ENCODE results near the gene EFHD1. TPM values are rescaled to one million over a fixed set of nuclear protein-coding genes. Genes with fewer than 3 reads are reported as not detected.

The EFHD1 gene, protein sequence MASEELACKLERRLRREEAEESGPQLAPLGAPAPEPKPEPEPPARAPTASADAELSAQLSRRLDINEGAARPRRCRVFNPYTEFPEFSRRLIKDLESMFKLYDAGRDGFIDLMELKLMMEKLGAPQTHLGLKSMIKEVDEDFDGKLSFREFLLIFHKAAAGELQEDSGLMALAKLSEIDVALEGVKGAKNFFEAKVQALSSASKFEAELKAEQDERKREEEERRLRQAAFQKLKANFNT
- 1.7 TPM for polyA plus RNA-seq
- long read RNA-seq, donor 1, partial matches to known transcripts = 0 of 2 reads
- long read RNA-seq, donor 1, other reads (novel, unspliced or antisense) = 0 of 2 reads
- long read RNA-seq, donor 2, partial matches to known transcripts = 0 of 2 reads
- long read RNA-seq, donor 2, other reads (novel, unspliced or antisense) = 0 of 2 reads
- long read RNA-seq, donor 3 = 0 reads
- long read RNA-seq, donor 4 = 0 reads
- long read RNA-seq, donor 5 = 0 reads
- long read RNA-seq, donor 6, partial matches to known transcripts = 0 of 3 reads
- long read RNA-seq, donor 6, other reads (novel, unspliced or antisense) = 0 of 3 reads
- long read RNA-seq, donor 7, partial matches to known transcripts = 0 of 2 reads
- long read RNA-seq, donor 7, other reads (novel, unspliced or antisense) = 0 of 2 reads
- long read RNA-seq, donor 8, partial matches to known transcripts = 0 of 1 reads
- long read RNA-seq, donor 8, other reads (novel, unspliced or antisense) = 0 of 1 reads
- long read RNA-seq, donor 9, partial matches to known transcripts = 0 of 1 reads
- long read RNA-seq, donor 9, other reads (novel, unspliced or antisense) = 0 of 1 reads
- long read RNA-seq, donor 10, partial matches to known transcripts = 0 of 2 reads
- long read RNA-seq, donor 10, other reads (novel, unspliced or antisense) = 0 of 2 reads
- long read RNA-seq, donor 11, partial matches to known transcripts = 0 of 3 reads
- long read RNA-seq, donor 11, other reads (novel, unspliced or antisense) = 0 of 3 reads

DNA sequence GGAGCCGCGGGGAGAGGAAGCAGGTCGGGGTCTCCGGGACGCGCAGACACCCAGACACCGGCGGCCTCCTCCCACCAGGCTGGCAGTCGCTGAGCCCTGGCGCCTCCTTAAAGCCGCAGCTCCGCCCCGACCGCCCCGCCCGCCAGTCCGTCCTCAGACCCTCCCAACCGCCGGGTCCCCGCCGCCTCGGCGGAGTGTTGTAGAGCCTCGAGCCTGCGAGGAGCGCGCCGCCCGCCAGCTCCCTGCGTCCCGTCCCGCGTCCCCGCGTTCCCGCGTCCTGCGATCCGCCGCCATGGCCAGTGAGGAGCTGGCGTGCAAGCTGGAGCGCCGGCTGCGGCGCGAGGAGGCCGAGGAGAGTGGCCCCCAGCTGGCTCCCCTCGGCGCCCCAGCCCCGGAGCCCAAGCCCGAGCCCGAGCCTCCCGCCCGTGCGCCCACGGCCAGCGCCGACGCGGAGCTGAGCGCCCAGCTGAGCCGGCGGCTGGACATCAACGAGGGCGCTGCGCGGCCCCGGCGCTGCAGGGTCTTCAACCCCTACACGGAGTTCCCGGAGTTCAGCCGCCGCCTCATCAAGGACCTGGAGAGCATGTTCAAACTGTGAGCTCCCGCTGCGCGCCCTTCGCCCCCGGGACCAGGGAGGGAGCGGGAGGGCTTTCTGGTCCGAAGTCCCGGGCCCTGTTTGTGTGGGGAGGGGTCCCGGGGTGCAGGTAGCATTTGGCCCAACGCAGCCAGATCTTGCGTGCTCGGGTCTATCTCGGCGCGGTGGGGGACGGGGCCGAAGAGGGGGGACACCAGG, at the start of gene EFHD1:
EFHD1 (plus strand) TSS at position 192 of the 793 bp plus-strand sequence; CDS start at position 293, 101 bp downstream.
- peak; percentile 48 to 69 for DNase-seq
- Histone ChIP-seq H3K4me3 (ENCODE audit: low read length) (peak within 1 kb of the TSS; percentile 43), H3K27ac (ENCODE audit: low read length) (no peak within 1 kb of the TSS), H3K9me3 (ENCODE audit: control insufficient read depth, low read depth, low read length) (peaks cover 7% of the 10 kb centered on the region), H3K36me3 (ENCODE audit: control insufficient read depth, insufficient read depth, low read length) (no peaks in the 10 kb centered on the region), H3K4me1 (ENCODE audit: control insufficient read depth, insufficient read depth, low read length) (peaks cover 12% of the 10 kb centered on the region), H3K27me3 (ENCODE audit: control insufficient read depth, insufficient read depth, low read length) (peaks cover 53% of the 10 kb centered on the region)
- WGBS (ENCODE audit: insufficient coverage, low lambda C conversion rate) = no CpG with 5 or more reads among the region's 90 CpGs

GRCh38 chr2:232584238-232584637, 49.2 kb upstream of the EFHD1 start:
- Histone ChIP-seq H3K27me3 (ENCODE audit: control insufficient read depth, insufficient read depth, low read length) (no peaks in the 10 kb centered on the region), H3K27ac (ENCODE audit: low read length) (no peak overlapping the region), H3K36me3 (ENCODE audit: control insufficient read depth, insufficient read depth, low read length) (peaks cover 14% of the 10 kb centered on the region), H3K4me3 (ENCODE audit: low read length) (no peak overlapping the region), H3K9me3 (ENCODE audit: control insufficient read depth, low read depth, low read length) (no peaks in the 10 kb centered on the region), H3K4me1 (ENCODE audit: control insufficient read depth, insufficient read depth, low read length) (peaks cover 22% of the 10 kb centered on the region)
- WGBS (ENCODE audit: insufficient coverage, low lambda C conversion rate) = no CpG with 5 or more reads among the region's 6 CpGs
- DNase-seq = no peak

- DNase-seq = no peak
Observed at GRCh38 chr2:232586943-232587505, 46.4 kb upstream of the EFHD1 start.

DNA sequence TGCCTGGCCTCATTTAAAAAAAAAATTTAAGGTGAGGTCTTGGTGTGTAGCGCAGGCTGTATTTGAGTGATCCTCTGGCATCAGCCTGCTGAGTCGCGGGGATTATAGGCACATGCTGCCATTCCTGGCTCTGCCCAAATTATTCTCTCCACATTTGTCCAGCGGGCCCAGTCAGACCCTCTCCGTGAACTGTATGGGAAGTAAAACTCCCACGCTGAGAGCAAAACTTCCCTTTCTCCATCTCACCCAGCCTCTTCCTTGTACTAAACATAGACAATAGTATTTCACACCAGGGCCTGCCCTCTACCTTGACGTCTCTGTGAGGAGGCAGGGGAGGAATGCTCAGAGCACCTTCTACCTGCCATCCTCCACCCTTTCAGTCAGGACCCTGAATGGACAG, 45.9 kb upstream of the EFHD1 start:
- Histone ChIP-seq H3K9me3 (ENCODE audit: control insufficient read depth, low read depth, low read length) (no peaks in the 10 kb centered on the region), H3K4me1 (ENCODE audit: control insufficient read depth, insufficient read depth, low read length) (peaks cover 16% of the 10 kb centered on the region), H3K27ac (ENCODE audit: low read length) (no peak overlapping the region), H3K27me3 (ENCODE audit: control insufficient read depth, insufficient read depth, low read length) (no peaks in the 10 kb centered on the region), H3K4me3 (ENCODE audit: low read length) (no peak overlapping the region), H3K36me3 (ENCODE audit: control insufficient read depth, insufficient read depth, low read length) (peaks cover 4% of the 10 kb centered on the region)
- DNase-seq = no peak
- no CpG with 5 or more reads among the region's 7 CpGs for WGBS (ENCODE audit: insufficient coverage, low lambda C conversion rate)

More at GRCh38 chr2:232586943-232587505, 46.4 kb upstream of the EFHD1 start:
- Histone ChIP-seq H3K27me3 (ENCODE audit: control insufficient read depth, insufficient read depth, low read length) (no peaks in the 10 kb centered on the region), H3K9me3 (ENCODE audit: control insufficient read depth, low read depth, low read length) (no peaks in the 10 kb centered on the region), H3K27ac (ENCODE audit: low read length) (no peak overlapping the region), H3K4me3 (ENCODE audit: low read length) (no peak overlapping the region), H3K4me1 (ENCODE audit: control insufficient read depth, insufficient read depth, low read length) (peaks cover 11% of the 10 kb centered on the region), H3K36me3 (ENCODE audit: control insufficient read depth, insufficient read depth, low read length) (peaks cover 9% of the 10 kb centered on the region)
- WGBS (ENCODE audit: insufficient coverage, low lambda C conversion rate) = no CpG with 5 or more reads among the region's 5 CpGs

- Histone ChIP-seq H3K9me3 (ENCODE audit: control insufficient read depth, low read depth, low read length) (no peaks in the 10 kb centered on the region), H3K27ac (ENCODE audit: low read length) (no peak overlapping the region), H3K4me1 (ENCODE audit: control insufficient read depth, insufficient read depth, low read length) (peaks cover 19% of the 10 kb centered on the region), H3K36me3 (ENCODE audit: control insufficient read depth, insufficient read depth, low read length) (peaks cover 3% of the 10 kb centered on the region), H3K4me3 (ENCODE audit: low read length) (no peak overlapping the region), H3K27me3 (ENCODE audit: control insufficient read depth, insufficient read depth, low read length) (no peaks in the 10 kb centered on the region)
- WGBS (ENCODE audit: insufficient coverage, low lambda C conversion rate) = 100% methylated on average over 2 of the region's 8 CpGs
- DNase-seq = no peak
Observed at GRCh38 chr2:232588031-232588430, 45.4 kb upstream of the EFHD1 start.

GRCh38 chr2:232588680-232589585, 44.5 kb upstream of the EFHD1 start:
- Histone ChIP-seq H3K27ac (ENCODE audit: low read length) (no peak overlapping the region), H3K4me1 (ENCODE audit: control insufficient read depth, insufficient read depth, low read length) (peaks cover 28% of the 10 kb centered on the region), H3K9me3 (ENCODE audit: control insufficient read depth, low read depth, low read length) (no peaks in the 10 kb centered on the region), H3K27me3 (ENCODE audit: control insufficient read depth, insufficient read depth, low read length) (no peaks in the 10 kb centered on the region), H3K4me3 (ENCODE audit: low read length) (no peak overlapping the region), H3K36me3 (ENCODE audit: control insufficient read depth, insufficient read depth, low read length) (peaks cover 3% of the 10 kb centered on the region)
- WGBS (ENCODE audit: insufficient coverage, low lambda C conversion rate) = 100% methylated on average over 2 of the region's 18 CpGs
- DNase-seq = no peak

GRCh38 chr2:232592772-232593395, 40.5 kb upstream of the EFHD1 start:
- no peak overlapping the region for H3K4me3 ChIP-seq (ENCODE audit: low read length)
- H3K27ac ChIP-seq (ENCODE audit: low read length) = peak overlapping the region; percentile 90
- peak; percentile 74 to 92 for DNase-seq
- no peaks in the 10 kb centered on the region for H3K9me3 ChIP-seq (ENCODE audit: control insufficient read depth, low read depth, low read length)
- peaks cover 30% of the 10 kb centered on the region for H3K4me1 ChIP-seq (ENCODE audit: control insufficient read depth, insufficient read depth, low read length)
- H3K36me3 ChIP-seq (ENCODE audit: control insufficient read depth, insufficient read depth, low read length) = no peaks in the 10 kb centered on the region
- no CpG with 5 or more reads among the region's 3 CpGs for WGBS (ENCODE audit: insufficient coverage, low lambda C conversion rate)
- no peaks in the 10 kb centered on the region for H3K27me3 ChIP-seq (ENCODE audit: control insufficient read depth, insufficient read depth, low read length)

DNA sequence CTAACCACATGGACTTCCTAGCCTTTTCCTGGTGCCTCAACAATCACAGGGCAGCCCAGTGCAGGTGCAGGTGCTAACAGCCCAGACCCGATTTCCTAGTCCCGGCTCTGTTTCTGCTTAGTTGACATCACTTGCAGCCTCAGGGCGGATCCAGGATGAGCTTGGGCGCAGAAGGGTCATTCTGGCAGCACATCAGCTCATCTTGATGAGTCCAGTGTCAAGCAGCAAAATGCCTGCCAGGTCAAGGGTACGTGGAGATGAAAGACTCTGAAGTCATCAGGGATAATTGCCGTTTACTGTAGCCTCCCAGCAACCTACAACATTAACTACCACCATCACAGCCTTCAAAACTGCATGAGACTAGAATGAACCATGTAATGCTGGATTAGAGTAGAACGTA, 39.4 kb upstream of the EFHD1 start:
- Histone ChIP-seq H3K27ac (ENCODE audit: low read length) (peak overlapping the region; percentile 90), H3K27me3 (ENCODE audit: control insufficient read depth, insufficient read depth, low read length) (no peaks in the 10 kb centered on the region), H3K36me3 (ENCODE audit: control insufficient read depth, insufficient read depth, low read length) (no peaks in the 10 kb centered on the region), H3K9me3 (ENCODE audit: control insufficient read depth, low read depth, low read length) (no peaks in the 10 kb centered on the region), H3K4me3 (ENCODE audit: low read length) (no peak overlapping the region), H3K4me1 (ENCODE audit: control insufficient read depth, insufficient read depth, low read length) (peaks cover 30% of the 10 kb centered on the region)
- DNase-seq = no peak
- no CpG with 5 or more reads among the region's 7 CpGs for WGBS (ENCODE audit: insufficient coverage, low lambda C conversion rate)

Data from large intestine (tissue), 12 donors.